LNCAP (cell line): ENCODE results near the gene PEPD.

Experiments
- TF ChIP-seq, protein P1 (sequence below): fragments of 450-650 bp; IDR thresholded peaks from 2 replicates; pipeline ENCODE4 v1.5.1; 2017; ENCODE audit warnings: mild to moderate bottlenecking

Gene PEPD

GRCh38 chr19:33521480-33522370 lies at the start of gene PEPD:
Gene PEPD (minus strand): TSS chr19:33521791. CDS start chr19:33521760, 31 bp downstream.
- TF ChIP-seq, protein P1, sequence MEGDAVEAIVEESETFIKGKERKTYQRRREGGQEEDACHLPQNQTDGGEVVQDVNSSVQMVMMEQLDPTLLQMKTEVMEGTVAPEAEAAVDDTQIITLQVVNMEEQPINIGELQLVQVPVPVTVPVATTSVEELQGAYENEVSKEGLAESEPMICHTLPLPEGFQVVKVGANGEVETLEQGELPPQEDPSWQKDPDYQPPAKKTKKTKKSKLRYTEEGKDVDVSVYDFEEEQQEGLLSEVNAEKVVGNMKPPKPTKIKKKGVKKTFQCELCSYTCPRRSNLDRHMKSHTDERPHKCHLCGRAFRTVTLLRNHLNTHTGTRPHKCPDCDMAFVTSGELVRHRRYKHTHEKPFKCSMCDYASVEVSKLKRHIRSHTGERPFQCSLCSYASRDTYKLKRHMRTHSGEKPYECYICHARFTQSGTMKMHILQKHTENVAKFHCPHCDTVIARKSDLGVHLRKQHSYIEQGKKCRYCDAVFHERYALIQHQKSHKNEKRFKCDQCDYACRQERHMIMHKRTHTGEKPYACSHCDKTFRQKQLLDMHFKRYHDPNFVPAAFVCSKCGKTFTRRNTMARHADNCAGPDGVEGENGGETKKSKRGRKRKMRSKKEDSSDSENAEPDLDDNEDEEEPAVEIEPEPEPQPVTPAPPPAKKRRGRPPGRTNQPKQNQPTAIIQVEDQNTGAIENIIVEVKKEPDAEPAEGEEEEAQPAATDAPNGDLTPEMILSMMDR, result no peak

DNA sequence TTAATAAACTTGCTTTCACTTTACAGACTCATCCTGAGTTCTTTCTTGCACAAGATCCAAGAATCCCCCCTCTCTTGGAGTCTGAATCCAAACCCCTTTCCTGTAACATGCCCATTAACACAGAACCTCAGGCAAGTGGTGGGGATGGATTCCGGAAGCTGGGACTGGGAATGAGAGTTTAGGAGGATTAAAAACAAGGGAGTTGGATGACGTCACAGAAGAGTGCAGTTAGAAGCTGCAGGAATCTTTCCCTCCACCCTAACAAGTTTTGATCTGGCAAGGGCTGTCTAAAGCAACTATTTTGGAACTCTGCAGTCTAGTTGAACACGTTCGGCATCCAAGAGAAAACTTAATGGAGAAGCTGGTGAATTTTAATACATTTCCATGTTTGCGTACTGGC lies 48.2 kb upstream of the PEPD start:
- TF ChIP-seq, protein P1, result no peak

DNA sequence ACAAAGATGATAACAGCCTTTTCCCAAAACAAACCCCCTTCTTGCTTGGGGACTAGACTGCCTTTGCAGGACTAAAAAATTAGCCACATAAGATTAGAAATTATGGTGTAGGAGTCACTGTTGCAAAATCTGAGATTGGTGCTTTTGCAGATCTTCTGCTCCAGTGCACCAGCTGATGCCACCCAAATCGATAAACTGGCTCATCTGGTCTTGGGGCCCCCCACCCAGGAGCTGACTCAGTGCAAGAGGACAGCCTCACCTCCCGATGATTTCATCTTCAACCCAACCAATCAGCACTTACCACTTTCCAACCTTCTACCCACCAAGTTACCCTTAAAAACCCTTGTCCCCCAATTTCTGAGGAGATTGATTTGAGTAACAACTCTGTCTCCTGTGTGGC lies 47.1 kb upstream of the PEPD start:
- TF ChIP-seq, protein P1, result no peak

DNA sequence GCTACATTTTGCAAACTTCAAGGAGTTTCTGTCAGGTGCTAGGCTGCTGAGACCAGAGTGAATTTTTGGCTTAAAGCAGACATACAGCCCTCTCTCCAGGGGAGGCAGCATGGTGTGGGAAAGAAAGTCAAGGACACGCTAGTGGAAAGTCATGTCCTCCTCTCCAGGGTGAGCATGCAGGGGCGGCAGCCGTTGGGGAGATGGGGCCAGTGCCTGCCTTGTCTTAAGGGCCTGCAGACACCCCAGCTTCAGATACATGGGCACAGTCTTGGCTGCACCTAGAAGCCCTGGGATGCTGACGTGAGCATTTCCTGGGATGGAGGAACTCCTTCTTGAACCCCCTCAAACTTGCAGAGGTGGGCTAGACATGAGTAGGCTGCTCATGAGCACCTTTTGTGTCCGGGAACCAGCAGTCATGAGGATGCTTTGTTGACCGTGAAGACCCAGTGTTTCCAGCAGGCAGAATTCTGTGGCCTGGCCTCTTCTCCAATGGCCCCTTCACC lies 43.3 kb upstream of the PEPD start:
- TF ChIP-seq, protein P1, result no peak

DNA sequence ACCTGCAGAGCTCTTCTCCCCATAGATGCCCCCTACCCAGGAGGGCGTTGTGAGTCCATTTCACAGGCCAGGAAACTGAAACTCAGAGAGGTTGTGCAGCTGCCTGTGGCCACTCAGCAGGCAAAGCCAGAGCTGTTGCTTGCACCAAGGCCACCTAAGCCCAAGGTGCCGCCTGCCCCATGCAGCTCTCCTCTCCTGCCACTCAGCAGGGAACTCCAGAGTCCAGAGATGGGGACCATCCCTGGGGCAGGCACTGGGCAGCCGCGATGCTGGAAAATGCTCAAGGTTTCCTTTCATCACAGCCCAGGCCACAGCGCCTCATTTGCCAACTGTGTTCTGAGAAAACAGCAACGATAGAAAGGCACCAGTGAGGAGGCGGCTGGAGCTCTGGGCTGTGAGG lies 41.0 kb upstream of the PEPD start:
- TF ChIP-seq, protein P1, result no peak

DNA sequence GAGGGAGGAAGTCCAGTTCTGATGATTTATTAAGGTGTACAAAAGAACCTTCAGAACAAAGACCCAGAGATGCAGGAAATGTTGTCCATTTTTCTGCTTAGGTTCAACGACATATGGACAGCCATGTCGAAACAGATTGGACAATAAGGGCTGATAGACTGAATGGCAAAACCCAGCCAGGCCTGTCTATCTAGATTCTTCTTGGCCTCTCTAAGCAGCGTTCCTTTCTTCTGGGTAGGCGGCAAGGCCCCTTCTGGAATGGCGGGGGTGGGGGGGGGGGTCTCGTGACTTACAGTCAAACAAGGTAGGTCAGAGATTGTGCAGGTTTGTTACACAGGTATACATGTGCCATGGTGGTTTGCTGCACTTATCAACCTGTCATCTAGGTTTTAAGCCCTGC lies 39.7 kb upstream of the PEPD start:
- TF ChIP-seq, protein P1, result no peak

- TF ChIP-seq, protein P1, result no peak
Observed at GRCh38 chr19:33559996-33560395, 38.4 kb upstream of the PEPD start.
